ENCODE measurements around the gene SLC6A8.

SLC6A8 gene

GRCh38 chrX:153668423-153669173 lies 19.1 kb upstream of the SLC6A8 start:
- no peak for DNase-seq (ENCODE audit: low read depth, low spot score)
- H3K4me3 ChIP-seq (ENCODE audit: low read depth, low read length) = no peak overlapping the region
- in situ Hi-C loops (cut with HindIII; ENCODE audit: low sequenced_read_pairs) = no loop called here
- no peak for TF ChIP-seq CTCF (IDR thresholded peaks at IDR 0.05; ENCODE audit: low read depth, low read length)

- in situ Hi-C loops (cut with HindIII; ENCODE audit: low sequenced_read_pairs) = no loop called here
- peak; percentile 76 for TF ChIP-seq CTCF (IDR thresholded peaks at IDR 0.05; ENCODE audit: low read depth, low read length)
- DNase-seq (ENCODE audit: low read depth, low spot score) = no peak
These were observed 18.4 kb upstream of the SLC6A8 start for GRCh38 chrX:153669174-153669890.

GRCh38 chrX:153669901-153670731 lies 17.6 kb upstream of the SLC6A8 start:
- H3K4me3 ChIP-seq (ENCODE audit: low read depth, low read length) = no peak overlapping the region
- in situ Hi-C loops (cut with HindIII; ENCODE audit: low sequenced_read_pairs) = no loop called here
- TF ChIP-seq CTCF (IDR thresholded peaks at IDR 0.05; ENCODE audit: low read depth, low read length) = no peak
- DNase-seq (ENCODE audit: low read depth, low spot score) = no peak

More at GRCh38 chrX:153669174-153669890, 18.4 kb upstream of the SLC6A8 start:
- H3K4me3 ChIP-seq (ENCODE audit: low read depth, low read length) = no peak overlapping the region

- H3K4me3 ChIP-seq (ENCODE audit: low read depth, low read length) = no peak overlapping the region
- TF ChIP-seq CTCF (IDR thresholded peaks at IDR 0.05; ENCODE audit: low read depth, low read length) = no peak
- no peak for DNase-seq (ENCODE audit: low read depth, low spot score)
- in situ Hi-C loops (cut with HindIII; ENCODE audit: low sequenced_read_pairs) = no loop called here
These were observed 16.8 kb upstream of the SLC6A8 start for GRCh38 chrX:153670748-153671588.

GRCh38 chrX:153671589-153672530 lies 15.9 kb upstream of the SLC6A8 start:
- in situ Hi-C loops (cut with HindIII; ENCODE audit: low sequenced_read_pairs) = no loop called here
- TF ChIP-seq CTCF (IDR thresholded peaks at IDR 0.05; ENCODE audit: low read depth, low read length) = no peak
- no peak overlapping the region for H3K4me3 ChIP-seq (ENCODE audit: low read depth, low read length)
- DNase-seq (ENCODE audit: low read depth, low spot score) = no peak
